Hair follicular keratinocyte (primary cell): ENCODE data around the gene DMWD. TPM values are rescaled to one million over a fixed set of nuclear protein-coding genes. Genes with fewer than 3 reads are reported as not detected.

Experiments
- total RNA-seq: library from RNA; depleted of rRNA; stranded (reverse); fragments of >200 nt; gene quantifications from 2 replicates; pipeline ENCODE4 v1.2.3, GENCODE V29; 2015

Gene DMWD
- 40.7 and 41.0 TPM in 2 replicates for total RNA-seq

DNA sequence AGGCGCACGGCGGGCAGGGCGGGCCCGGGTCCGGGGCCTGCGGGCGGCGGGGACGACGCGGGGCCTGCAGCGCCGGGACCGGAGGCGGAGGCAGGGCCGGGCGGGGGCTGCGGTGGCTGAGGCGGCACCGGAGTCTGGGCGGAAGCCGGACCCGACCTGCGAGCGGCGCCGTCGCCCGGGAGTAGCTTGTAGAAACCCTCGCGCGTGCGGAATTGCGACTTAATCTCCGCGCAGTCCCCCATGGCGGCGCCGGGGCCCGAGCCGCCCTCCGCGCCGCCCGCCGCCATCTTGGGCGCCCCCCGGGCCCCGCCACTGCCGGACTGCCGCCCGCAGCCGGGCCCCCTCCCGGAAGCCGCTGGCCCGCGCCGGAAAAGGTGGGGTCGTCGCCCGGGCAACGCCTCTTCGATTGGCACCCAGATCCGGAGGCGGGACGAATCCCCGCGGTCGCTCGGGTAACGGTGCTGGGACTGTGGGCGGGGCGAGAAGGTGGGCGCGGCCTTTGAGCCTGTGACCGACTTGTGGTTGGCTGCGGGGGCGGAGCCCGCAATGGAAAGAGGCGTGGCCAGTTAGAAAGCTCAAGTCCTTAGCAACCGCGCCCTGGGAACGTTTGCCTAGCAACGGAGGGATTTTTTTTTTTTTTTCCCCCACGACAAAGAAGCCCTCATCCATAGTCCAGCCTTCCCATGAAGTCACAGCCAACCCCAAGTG is at the start of gene DMWD:
TSS of gene DMWD (minus strand) at position 376 of the 708 bp plus-strand sequence. CDS start at position 287, 89 bp downstream.

DNA sequence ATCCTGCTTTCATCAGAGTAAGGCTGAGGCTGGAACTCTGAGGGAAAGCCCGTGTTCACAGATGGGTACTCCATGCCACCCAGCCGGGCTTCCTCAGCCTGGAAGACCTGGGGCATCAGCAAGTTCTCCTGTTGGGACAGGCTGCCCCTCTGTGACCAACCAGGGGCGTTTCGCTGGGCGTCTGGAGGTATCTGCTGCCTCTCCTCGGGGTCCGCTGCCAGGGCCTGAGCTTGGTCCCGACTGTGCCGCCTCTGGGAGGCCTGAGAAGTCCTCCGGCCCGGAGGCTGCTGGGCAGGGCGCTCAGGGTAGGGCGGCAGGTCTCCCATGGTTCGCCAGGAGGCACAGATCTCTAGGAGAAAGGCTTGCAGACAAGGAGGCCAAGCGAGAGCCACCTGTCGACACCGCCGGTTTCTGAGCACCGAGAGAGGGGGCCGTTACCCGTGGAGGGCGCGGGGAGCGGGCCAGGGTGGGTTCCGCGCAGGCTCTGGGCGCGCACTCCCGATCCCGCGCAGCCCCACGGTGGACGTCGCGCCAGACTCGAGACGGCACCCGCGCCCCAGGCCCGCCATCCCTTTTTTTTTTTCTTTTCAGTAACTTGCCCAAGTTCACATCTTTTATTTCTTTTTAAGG is 22.3 kb upstream of the DMWD start, which contains the start of gene RSPH6A:
TSS of gene RSPH6A (minus strand) at position 458 of the 630 bp plus-strand sequence. CDS start at position 326, 132 bp downstream.

GRCh38 chr19:45782162-45782691 is 10.4 kb downstream of the DMWD start, which contains the start of gene DMPK:
Gene DMPK (minus strand): TSS chr19:45782490. CDS start chr19:45782352, 138 bp downstream.

GRCh38 chr19:45768984-45769782 is 23.5 kb downstream of the DMWD start, which contains the start of gene SIX5:
Gene SIX5 (minus strand): TSS chr19:45769252. CDS start chr19:45768844, 408 bp downstream.

GRCh38 chr19:45733160-45733810 is 59.4 kb downstream of the DMWD start, which contains the start of gene MEIOSIN:
Gene MEIOSIN (plus strand): TSS chr19:45733439. CDS start chr19:45735377, 1,938 bp downstream.

Other genes starting within 250 kb of the DMWD start
- gene OPA3, start 208.0 kb downstream of the DMWD start, total RNA-seq: 9.7 and 13.0 TPM in 2 replicates
- gene GPR4, start 190.6 kb downstream of the DMWD start, total RNA-seq: not detected in 2 replicates
- gene EML2, start 153.4 kb downstream of the DMWD start, total RNA-seq: 74.6 and 132 TPM in 2 replicates
- 0.15 and 1.4 TPM in 2 replicates for gene GIPR, start 124.6 kb downstream of the DMWD start, total RNA-seq
- gene SNRPD2, start 100.9 kb downstream of the DMWD start, total RNA-seq: 339 and 436 TPM in 2 replicates
- gene QPCTL, start 100.2 kb downstream of the DMWD start, total RNA-seq: 30.1 and 35.1 TPM in 2 replicates
- 9.1 and 10.7 TPM in 2 replicates for gene FBXO46, start 61.9 kb downstream of the DMWD start, total RNA-seq
- gene MEIOSIN, start 59.4 kb downstream of the DMWD start, total RNA-seq: not detected in 2 replicates
- gene SIX5, start 23.6 kb downstream of the DMWD start, total RNA-seq: 10.8 and 14.8 TPM in 2 replicates
- gene DMPK, start 10.4 kb downstream of the DMWD start, total RNA-seq: 2.1 and 7.1 TPM in 2 replicates
- not detected in 2 replicates for gene RSPH6A, start 22.5 kb upstream of the DMWD start, total RNA-seq
- gene SYMPK, start 70.3 kb upstream of the DMWD start, total RNA-seq: 28.9 and 29.0 TPM in 2 replicates
- not detected in 2 replicates for gene FOXA3, start 71.5 kb upstream of the DMWD start, total RNA-seq
- 17.1 and 26.2 TPM in 2 replicates for gene IRF2BP1, start 93.3 kb upstream of the DMWD start, total RNA-seq
- gene MYPOP, start 109.8 kb upstream of the DMWD start, total RNA-seq: 3.2 and 6.8 TPM in 2 replicates
- gene NANOS2, start 121.9 kb upstream of the DMWD start, total RNA-seq: not detected in 2 replicates
- gene NOVA2, start 181.0 kb upstream of the DMWD start, total RNA-seq: not detected in 2 replicates
- 8.1 and 12.6 TPM in 2 replicates for gene CCDC61, start 202.6 kb upstream of the DMWD start, total RNA-seq
- gene PGLYRP1, start 230.2 kb upstream of the DMWD start, total RNA-seq: not detected in 2 replicates
- gene IGFL4, start 248.2 kb upstream of the DMWD start, total RNA-seq: not detected in 2 replicates